ENCODE results near the gene DACT2.
"Not testable (repeated sequence)": the region's sequence is repeated elsewhere in the genome, so short reads cannot be mapped to it uniquely, and the experiment has no call there.

DACT2 gene

DNA sequence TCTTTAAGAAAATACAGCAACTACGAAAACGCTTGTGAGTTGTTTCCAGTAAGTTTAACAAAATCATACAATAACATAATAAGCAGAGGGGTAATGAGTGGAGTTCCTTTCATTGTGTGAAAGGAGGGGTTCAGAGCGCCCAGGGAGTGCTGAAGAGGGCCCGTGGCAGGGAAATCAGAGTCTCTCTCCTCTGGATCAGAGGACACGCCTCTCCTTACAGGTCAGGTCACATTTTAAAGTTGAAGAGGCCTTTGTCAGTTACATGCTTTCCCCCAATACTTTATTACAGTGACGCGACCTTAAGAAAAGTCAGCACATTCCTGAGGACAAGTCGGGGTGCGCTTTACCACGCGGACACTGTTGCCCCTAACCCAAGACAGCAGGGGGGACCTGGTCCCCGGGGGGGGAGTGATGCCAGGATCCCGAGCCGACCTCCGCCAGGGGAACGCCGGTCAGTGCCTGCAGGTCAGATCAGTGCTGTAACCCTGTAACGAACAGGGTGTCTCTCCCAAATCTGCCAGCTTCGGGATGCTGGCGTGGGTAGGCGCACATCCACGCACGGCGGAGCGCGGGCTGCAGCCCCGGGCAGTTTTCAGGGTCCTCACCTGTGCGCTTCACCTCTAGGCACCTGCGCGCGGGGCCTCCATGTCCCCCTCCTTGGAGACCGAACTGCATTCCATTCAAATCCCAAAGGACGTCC lies 848 bp downstream of the DACT2 start:
- DNase-seq (ENCODE audit: low read depth), result no peak

DNA sequence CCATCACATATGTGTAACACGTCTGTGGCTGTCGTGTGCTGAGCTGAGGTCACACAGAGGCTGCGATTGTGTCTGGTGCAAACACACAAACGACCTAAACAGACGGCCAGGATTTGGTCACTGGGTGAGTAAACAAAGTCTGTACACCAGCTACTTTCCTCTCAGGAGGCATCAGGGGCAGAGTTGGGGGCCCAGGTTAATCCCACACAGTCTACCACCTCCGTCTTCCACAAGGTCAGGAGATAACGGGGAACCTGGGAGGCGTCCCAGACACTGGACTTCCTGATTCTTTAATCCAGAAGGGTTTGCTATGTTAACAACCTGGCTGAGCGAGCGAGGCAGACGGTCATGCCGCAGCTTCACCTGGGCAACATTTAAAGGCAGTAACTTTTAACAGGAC lies 1.5 kb downstream of the DACT2 start:
- no peak for DNase-seq (ENCODE audit: low read depth)

GRCh38 chr6:168315596-168315995 lies 4.0 kb downstream of the DACT2 start:
- DNase-seq (ENCODE audit: low read depth), result no peak

- DNase-seq (ENCODE audit: low read depth), result no peak
Observed at GRCh38 chr6:168314948-168315347, 4.6 kb downstream of the DACT2 start.

DNA sequence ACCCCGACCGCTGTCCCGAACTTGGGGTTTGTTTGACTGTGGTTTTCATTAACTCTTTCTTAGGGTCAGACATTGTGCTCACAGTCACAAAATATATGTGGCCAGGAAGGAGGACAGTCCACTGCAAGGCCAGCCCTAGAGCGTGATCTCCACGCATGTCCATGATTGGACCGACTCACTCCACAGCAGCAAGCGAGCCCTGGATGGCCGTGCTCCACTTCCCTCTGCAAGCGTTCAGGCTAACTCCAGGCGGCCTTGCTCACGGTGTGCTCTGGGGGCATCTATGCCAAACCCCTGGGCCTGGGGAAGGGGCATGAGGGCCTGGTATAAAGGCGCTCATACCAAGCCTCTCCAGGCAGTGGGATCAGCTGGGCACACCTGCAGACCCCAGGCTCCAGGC lies 5.6 kb downstream of the DACT2 start:
- no peak for DNase-seq (ENCODE audit: low read depth)

- no peak for DNase-seq (ENCODE audit: low read depth)
Observed at GRCh38 chr6:168313431-168314011, 6.1 kb downstream of the DACT2 start.

DNA sequence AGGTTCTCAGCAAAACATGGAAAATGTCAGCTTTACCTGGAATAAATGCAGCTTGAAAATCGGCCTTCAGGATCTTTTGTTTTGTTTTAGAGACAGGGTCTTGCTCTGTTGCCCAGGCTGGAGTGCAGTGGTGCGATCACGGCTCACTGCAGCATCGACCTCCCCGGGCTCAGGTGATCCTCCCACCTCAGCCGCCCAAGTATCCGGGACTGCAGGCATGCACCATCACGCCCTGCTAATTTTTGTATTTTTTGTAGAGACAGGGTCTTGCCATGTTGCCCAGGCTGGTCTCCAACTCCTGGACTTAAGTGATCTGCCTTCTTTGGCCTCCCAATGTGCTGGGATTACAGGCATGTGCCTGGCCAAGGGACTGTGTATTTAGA lies 7.5 kb downstream of the DACT2 start:
- DNase-seq (ENCODE audit: low read depth), result not testable (repeated sequence)

DNA sequence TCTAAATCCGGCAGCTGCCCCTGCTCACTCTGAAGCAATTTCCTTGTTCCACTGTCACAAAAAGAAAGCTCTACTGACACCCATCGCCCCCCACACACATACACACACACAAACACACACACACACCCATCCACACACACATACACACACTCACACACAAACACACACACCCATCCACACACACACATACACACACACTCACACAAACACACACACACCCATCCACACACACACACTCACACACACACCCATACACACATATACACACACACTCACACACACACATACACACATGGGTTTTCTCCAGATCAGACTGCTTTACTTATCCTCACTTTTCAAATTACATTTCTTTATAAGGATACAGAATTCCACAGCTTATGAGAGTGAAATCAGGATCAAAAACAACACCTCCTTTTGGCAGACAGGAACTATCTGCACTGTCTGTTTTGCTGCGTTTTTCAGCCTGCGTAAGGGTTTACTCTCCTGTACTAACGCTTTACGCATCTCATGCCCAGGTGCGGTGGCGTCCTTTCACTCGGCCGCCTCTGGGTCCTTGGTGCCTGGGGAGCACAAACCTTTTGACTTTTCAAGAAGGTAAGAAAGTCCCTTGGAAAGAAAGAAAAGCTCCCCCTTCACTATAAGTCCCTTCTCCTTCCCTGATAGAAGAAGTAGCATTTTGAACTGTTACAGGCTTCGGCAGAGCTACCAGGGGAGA lies 8.0 kb downstream of the DACT2 start:
- no peak for DNase-seq (ENCODE audit: low read depth)

GRCh38 chr6:168310945-168311344 lies 8.6 kb downstream of the DACT2 start:
- DNase-seq (ENCODE audit: low read depth), result no peak

DNA sequence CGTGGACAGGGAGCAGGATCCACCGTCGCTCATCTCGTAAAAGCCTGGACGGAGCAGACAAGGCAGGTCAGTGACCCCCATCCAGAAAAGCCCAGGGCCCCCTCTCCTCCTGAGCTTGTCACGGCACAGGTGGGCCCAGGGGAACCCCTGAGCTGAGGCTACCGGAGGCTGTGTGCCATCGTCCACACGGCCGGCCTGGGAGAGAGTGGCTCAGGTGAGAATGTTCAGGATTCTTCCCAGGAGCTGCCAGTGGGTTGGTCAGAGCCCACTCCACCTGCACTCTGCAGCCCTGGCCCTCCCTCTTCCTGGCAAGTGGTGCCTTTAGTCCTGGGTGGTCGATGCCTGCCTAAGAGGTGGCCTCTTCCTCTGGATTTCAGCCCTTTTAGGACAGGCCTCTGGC lies 9.2 kb downstream of the DACT2 start:
- no peak for DNase-seq (ENCODE audit: low read depth)

DNA sequence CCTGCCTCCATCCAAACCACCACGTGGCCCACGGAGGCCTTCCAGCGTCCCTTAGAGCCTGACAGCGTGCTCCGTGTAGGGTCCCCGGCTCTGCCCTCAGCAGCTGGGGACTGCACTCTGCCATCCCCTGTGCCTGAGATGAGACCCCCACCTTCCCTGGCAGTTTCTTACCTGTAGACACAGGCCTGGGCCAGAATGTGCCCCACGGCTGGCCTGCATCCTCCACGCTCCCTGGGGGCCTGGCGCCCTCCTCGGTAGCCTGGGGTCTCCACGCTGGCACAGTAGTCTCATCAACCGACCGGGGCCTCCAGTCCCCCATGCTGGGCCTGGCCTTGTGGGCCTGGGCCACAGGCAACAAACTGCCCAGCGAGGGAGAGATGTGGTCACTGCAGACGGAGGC lies 9.6 kb downstream of the DACT2 start:
- no peak for DNase-seq (ENCODE audit: low read depth)

GRCh38 chr6:168309183-168309582 lies 10.4 kb downstream of the DACT2 start:
- no peak for DNase-seq (ENCODE audit: low read depth)

DNA sequence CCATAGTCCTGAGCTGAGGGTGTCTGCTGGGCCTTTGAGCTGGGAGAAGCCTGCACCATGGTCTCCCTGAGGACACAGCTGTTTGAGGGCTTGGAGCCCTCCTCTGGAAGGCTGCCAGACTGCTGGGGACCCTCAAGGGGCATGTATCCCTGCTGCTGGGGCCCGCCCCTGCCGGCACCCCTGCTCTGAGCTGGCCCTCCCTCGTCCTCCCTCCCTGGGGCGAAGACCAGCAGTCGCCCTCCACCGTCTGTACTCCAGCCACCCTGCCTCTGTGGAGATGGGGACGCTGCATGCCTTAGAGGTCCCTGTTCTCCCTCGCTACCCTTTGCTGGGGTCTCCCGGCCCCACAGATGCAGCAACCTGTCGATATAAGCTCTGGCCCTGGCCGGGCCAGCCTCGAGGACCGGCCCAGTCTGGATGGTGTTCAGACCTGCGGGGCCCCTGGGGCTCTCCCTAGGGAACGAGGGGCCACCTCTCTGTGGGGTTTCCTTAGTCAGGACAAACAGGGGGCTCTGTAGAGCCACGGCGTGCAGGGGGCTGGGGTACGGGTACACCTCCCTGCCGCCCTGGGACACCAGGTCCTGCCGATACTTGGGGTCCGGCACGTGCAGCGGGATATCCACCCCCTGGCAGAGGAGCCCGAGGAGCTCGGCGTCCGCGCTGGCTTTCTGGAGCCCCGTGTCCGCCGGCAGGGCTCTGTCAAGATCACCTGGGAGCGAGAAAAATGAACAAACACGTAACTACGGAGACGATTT lies 11.0 kb downstream of the DACT2 start:
- DNase-seq (ENCODE audit: low read depth), result no peak

- no peak for DNase-seq (ENCODE audit: low read depth)
Observed at GRCh38 chr6:168307695-168308021, 11.9 kb downstream of the DACT2 start.

GRCh38 chr6:168307015-168307694 lies 12.4 kb downstream of the DACT2 start:
- DNase-seq (ENCODE audit: low read depth), result no peak

DNA sequence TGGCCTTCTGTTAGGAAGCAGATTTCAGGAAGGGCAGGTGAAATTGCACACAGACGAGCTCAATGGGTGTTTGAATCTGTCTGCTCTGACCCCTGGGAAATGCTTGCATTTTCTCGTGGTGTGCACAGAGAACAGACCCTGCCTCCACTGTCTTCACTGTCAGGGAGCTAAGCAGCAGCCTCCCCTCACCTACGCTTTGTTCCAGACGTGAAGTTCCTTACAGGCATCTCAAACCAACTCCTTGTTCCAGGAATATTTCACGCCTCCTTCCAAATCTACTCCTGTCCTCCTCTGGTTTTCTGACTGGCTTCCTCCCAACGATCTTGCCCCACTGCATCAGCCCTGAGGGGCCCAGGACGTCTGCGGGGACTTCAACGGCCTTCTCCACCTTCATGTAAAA lies 13.7 kb downstream of the DACT2 start:
- DNase-seq (ENCODE audit: low read depth), result no peak

DNA sequence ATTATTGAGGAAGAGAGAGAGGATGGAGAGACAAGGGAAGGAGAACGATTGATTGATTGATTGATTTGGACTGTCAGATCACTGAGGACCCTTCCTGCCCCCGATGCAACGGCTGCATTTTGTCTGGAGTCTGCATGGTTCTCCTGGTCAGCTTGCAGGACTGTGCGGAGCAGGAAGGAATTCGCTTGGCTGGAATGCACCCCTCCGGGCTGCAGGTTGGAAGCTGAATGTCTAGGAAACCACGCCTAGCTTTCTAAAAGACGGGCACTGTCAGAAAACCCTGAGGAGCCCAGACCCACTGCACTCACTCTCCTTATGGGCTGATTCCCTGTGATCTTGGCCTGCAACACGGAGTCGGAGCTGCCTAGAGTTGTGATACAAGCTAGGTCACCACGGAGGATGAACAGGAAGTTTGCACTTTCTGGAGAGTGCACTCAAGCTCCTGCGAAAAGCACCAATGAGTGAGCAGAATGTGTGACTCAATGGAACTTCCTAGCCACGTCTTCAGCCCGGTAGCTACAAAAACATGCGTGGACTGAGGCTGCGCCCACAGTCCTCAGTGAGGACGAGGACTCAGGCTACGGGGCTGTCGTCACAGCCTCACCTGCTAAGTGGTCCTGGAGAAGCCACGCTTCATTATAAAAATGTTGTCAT lies 14.4 kb downstream of the DACT2 start:
- no peak for DNase-seq (ENCODE audit: low read depth)

DNA sequence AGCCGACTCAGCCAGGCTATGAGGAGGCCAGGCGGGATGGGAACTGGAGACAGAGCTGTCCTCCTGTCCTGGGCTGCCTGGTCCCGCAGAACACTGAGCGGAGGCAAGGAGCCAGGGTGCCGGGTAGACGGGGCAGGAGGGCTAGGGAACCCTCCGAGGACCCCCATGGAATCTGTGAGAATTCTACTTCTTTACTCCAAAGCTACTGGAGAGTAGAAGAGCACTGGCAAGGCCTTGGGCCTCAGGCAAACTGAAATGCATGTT lies 14.9 kb downstream of the DACT2 start:
- no peak for DNase-seq (ENCODE audit: low read depth)

DNA sequence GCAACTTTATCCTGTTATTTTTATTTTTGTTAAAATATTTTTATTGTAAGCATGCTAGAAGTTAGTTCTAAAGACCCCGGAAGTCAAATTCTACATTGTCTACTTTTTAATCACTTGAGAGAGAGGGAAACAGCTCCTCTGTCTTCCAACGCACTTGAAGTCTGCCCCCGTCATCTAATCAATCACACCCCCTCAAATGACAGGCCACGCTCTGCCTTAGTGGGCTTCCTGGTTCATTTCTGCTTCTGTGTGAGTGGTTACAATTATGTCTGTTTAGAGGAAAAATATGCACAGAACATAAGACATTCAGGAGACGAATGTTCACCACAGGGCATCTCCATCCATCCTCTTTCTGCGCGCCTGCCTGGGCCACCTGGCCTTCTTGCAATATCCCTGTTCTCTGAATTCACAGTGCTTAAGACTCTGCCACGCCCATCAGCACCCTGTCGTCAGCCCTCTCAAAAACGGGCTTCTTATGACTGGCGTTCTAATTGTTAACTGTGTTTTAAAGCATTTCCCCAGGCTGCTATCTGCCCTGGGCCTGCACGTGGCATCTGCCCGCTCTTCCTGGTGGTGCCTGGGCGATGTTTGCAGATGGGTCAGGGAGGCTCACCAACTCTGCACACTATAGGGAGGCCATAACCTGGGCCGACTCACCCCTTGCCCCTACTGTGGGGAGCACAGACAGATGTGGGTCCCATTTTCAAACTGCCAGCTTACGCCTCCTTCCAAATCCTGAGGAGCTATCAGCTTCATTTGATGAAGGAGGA lies 15.4 kb downstream of the DACT2 start:
- no peak for DNase-seq (ENCODE audit: low read depth)

- no peak for DNase-seq (ENCODE audit: low read depth)
Observed at GRCh38 chr6:168302534-168302933, 17.0 kb downstream of the DACT2 start.

- no peak for DNase-seq (ENCODE audit: low read depth)
Observed at GRCh38 chr6:168301648-168302398, 17.8 kb downstream of the DACT2 start.

All from HS-5 (cell line).